ENCODE measurements around the gene TMPO. TPM values are rescaled to one million over a fixed set of nuclear protein-coding genes. Genes with fewer than 3 reads are reported as not detected.
"Not testable (repeated sequence)": the region's sequence is repeated elsewhere in the genome, so short reads cannot be mapped to it uniquely, and the experiment has no call there.

Gene TMPO
- polyA plus RNA-seq, 1 of the 3 experiments (the other 2 are of a cell fraction), result 20.8 TPM

DNA sequence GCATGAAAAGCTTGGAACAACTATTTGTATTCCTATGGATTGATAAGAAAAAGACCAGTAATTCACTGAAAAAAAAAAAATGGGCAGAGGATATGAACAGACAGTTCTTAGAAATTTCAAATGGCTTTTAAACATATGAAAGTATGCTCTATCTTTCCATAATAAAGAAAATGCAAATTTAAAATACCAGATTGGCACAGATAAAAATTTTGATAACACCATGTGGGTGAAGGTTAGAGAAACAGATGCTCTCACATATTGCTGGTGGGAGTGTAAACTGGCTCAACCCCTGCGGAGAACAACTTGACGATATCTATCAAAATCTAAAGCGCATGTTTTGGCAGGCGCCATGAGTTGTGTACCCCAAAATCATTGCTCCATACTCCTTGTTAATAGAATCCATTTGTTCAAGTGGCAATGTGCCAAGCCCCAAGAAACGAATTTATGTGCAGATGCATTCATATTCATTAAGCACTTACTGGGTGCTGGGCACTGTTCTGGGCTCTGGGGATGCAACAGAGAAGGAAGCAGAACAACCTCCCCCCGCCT lies 29.5 kb upstream of the TMPO start:
- TF ChIP-seq POLR2AphosphoS5 (IDR thresholded peaks at IDR 0.05; ENCODE audit: low read depth, low read length), result no peak
- TF ChIP-seq GATA2 (CRISPR knock-in tag; IDR thresholded peaks at IDR 0.05), result peak; percentile 51
- TF ChIP-seq NRF1 (IDR thresholded peaks at IDR 0.05; ENCODE audit: low read depth, low read length), result no peak
- TF ChIP-seq, protein P1, sequence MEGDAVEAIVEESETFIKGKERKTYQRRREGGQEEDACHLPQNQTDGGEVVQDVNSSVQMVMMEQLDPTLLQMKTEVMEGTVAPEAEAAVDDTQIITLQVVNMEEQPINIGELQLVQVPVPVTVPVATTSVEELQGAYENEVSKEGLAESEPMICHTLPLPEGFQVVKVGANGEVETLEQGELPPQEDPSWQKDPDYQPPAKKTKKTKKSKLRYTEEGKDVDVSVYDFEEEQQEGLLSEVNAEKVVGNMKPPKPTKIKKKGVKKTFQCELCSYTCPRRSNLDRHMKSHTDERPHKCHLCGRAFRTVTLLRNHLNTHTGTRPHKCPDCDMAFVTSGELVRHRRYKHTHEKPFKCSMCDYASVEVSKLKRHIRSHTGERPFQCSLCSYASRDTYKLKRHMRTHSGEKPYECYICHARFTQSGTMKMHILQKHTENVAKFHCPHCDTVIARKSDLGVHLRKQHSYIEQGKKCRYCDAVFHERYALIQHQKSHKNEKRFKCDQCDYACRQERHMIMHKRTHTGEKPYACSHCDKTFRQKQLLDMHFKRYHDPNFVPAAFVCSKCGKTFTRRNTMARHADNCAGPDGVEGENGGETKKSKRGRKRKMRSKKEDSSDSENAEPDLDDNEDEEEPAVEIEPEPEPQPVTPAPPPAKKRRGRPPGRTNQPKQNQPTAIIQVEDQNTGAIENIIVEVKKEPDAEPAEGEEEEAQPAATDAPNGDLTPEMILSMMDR (IDR thresholded peaks at IDR 0.05), result no peak
- Histone ChIP-seq H3K4me1 (ENCODE audit: control insufficient read depth in 1 of 2, insufficient read depth in 2 of 2, low read depth in 1 of 2, low read length in 1 of 2) (peaks cover 5% of the 10 kb centered on the region in 2 experiments; a peak in 2 of 4 replicates), H3K9me3 (no peaks in the 10 kb centered on the region), H4K20me1 (ENCODE audit: insufficient read depth) (no peaks in the 10 kb centered on the region), H3K4me2 (no peak overlapping the region), H3K9ac (no peak overlapping the region), H2AFZ (ENCODE audit: low read depth) (no peak overlapping the region), H3K9me2 (no peaks in the 10 kb centered on the region), H3F3A (replicated peaks; ENCODE audit: insufficient read depth) (peaks cover 3% of the 10 kb centered on the region), H3K27me3 (ENCODE audit: insufficient read depth) (no peaks in the 10 kb centered on the region), H3K79me2 (ENCODE audit: insufficient read depth) (no peaks in the 10 kb centered on the region), H3K4me3 (ENCODE audit: low read depth in 2 of 2, low read length in 1 of 2) (no peak overlapping the region), H3K27ac (ENCODE audit: low read depth in 2 of 2, low read length in 1 of 2) (no peak overlapping the region), H3K36me3 (replicated peaks in 1 of 2; ENCODE audit: control insufficient read depth in 1 of 2, insufficient read depth in 2 of 2, low read length in 1 of 2) (no peaks in the 10 kb centered on the region)
- WGBS (ENCODE audit: low lambda C conversion rate), result 71% methylated on average over 6 of the region's 6 CpGs
- POLR2A ChIA-PET, result no interaction called here
- peak; percentile 21 for DNase-seq
- CTCF ChIA-PET, result interaction anchor here (0.9 to 1.0 kb wide), 2 partner anchors 30 to 62 kb away, joined by 3 read pairs; partner anchors contain the start of gene TMPO

DNA sequence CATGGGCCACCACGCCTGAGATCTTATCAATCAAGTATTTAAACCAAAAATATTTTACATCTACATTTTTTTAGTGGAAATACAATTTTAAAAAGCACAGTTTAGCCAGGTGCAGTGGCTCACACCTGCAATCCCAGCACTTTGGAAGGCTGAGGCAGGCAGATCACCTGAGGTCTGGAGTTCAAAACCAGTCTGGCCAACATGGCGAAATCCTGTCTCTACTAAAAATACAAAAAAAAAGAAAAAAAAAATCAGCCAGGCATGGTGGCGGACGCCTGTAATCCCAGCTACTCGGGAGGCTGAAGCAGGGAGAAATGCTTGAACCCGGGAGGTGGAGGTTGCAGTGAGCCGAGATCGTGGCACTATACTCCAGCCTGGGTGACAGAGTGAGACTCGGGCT lies 27.0 kb upstream of the TMPO start:
- 95% methylated on average over 9 of the region's 9 CpGs for WGBS (ENCODE audit: low lambda C conversion rate)
- H3K79me2 ChIP-seq (ENCODE audit: insufficient read depth); H3K4me1 ChIP-seq (ENCODE audit: control insufficient read depth in 1 of 2, insufficient read depth in 2 of 2, low read depth in 1 of 2, low read length in 1 of 2); H3K9me2 ChIP-seq; H3K27me3 ChIP-seq (ENCODE audit: insufficient read depth); H3K4me3 ChIP-seq (ENCODE audit: low read depth in 2 of 2, low read length in 1 of 2); H3K36me3 ChIP-seq (replicated peaks in 1 of 2; ENCODE audit: control insufficient read depth in 1 of 2, insufficient read depth in 2 of 2, low read length in 1 of 2); H4K20me1 ChIP-seq (ENCODE audit: insufficient read depth); H3K9ac ChIP-seq; H2AFZ ChIP-seq (ENCODE audit: low read depth); H3K27ac ChIP-seq (ENCODE audit: low read depth in 2 of 2, low read length in 1 of 2); DNase-seq; H3F3A ChIP-seq (replicated peaks; ENCODE audit: insufficient read depth); H3K9me3 ChIP-seq; H3K4me2 ChIP-seq; POLR2A ChIA-PET: not testable (repeated sequence)
- CTCF ChIA-PET, result interaction anchor here (1.4 to 1.6 kb wide), 2 partner anchors 28 to 64 kb away, joined by 4 to 5 read pairs; no protein-coding TSS in a partner anchor

DNA sequence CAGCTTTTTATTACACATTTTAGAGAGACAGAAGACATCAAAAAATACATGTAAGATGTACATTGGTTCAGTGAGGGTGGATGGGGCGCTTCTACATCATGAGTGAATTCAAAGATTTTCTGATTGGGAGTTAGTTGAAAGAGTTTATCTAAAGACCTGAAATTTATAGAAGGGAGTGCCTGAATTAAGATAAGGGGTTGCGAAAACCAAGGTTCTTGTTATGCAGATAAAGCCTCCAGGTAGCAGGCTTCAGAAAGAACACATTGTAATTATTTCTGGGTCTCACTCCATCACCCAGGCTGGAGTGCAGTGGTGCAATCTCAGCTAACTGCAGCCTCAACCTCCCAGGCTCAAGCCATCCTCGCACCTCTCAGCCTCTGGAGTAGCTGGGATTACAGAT lies 26.2 kb upstream of the TMPO start:
- Histone ChIP-seq H4K20me1 (ENCODE audit: insufficient read depth) (no peaks in the 10 kb centered on the region), H3K9me3 (no peaks in the 10 kb centered on the region), H3K9ac (no peak overlapping the region), H3K27ac (ENCODE audit: low read depth in 2 of 2, low read length in 1 of 2) (no peak overlapping the region), H3K4me2 (no peak overlapping the region), H3K4me3 (ENCODE audit: low read depth in 2 of 2, low read length in 1 of 2) (no peak overlapping the region), H3K36me3 (replicated peaks in 1 of 2; ENCODE audit: control insufficient read depth in 1 of 2, insufficient read depth in 2 of 2, low read length in 1 of 2) (no peaks in the 10 kb centered on the region), H3F3A (replicated peaks; ENCODE audit: insufficient read depth) (peaks cover 7% of the 10 kb centered on the region), H2AFZ (ENCODE audit: low read depth) (0 out of 2 replicates have a peak overlapping the region, but pooled peaks have one; percentile 53), H3K9me2 (no peaks in the 10 kb centered on the region), H3K79me2 (ENCODE audit: insufficient read depth) (no peaks in the 10 kb centered on the region), H3K27me3 (ENCODE audit: insufficient read depth) (no peaks in the 10 kb centered on the region), H3K4me1 (ENCODE audit: control insufficient read depth in 1 of 2, insufficient read depth in 2 of 2, low read depth in 1 of 2, low read length in 1 of 2) (peaks cover 5% of the 10 kb centered on the region in 2 experiments; a peak in 2 of 4 replicates)
- DNase-seq, result no peak
- 98% methylated on average over 3 of the region's 3 CpGs for WGBS (ENCODE audit: low lambda C conversion rate)
- TF ChIP-seq RCOR1 (IDR thresholded peaks at IDR 0.05; ENCODE audit: low read length) (no peak), RAD21 (IDR thresholded peaks at IDR 0.05; ENCODE audit: low read length) (no peak), FOXM1 (IDR thresholded peaks at IDR 0.05; ENCODE audit: low read depth) (no peak)
- TF ChIP-seq, protein P2, sequence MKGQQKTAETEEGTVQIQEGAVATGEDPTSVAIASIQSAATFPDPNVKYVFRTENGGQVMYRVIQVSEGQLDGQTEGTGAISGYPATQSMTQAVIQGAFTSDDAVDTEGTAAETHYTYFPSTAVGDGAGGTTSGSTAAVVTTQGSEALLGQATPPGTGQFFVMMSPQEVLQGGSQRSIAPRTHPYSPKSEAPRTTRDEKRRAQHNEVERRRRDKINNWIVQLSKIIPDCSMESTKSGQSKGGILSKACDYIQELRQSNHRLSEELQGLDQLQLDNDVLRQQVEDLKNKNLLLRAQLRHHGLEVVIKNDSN (IDR thresholded peaks at IDR 0.05; ENCODE audit: borderline replicate concordance, low read depth), result no peak
- TF ChIP-seq, protein P3, sequence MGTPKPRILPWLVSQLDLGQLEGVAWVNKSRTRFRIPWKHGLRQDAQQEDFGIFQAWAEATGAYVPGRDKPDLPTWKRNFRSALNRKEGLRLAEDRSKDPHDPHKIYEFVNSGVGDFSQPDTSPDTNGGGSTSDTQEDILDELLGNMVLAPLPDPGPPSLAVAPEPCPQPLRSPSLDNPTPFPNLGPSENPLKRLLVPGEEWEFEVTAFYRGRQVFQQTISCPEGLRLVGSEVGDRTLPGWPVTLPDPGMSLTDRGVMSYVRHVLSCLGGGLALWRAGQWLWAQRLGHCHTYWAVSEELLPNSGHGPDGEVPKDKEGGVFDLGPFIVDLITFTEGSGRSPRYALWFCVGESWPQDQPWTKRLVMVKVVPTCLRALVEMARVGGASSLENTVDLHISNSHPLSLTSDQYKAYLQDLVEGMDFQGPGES (IDR thresholded peaks at IDR 0.05; ENCODE audit: low read depth, low read length), result no peak
- CTCF ChIA-PET, result interaction anchor here (1.4 to 1.6 kb wide), 2 partner anchors 27 to 65 kb away, joined by 4 to 5 read pairs; no protein-coding TSS in a partner anchor
- POLR2A ChIA-PET, result no interaction called here
